Ammon's horn (tissue), 1 donor: ENCODE data around the gene CCDC7.
"Not testable (repeated sequence)": the region's sequence is repeated elsewhere in the genome, so short reads cannot be mapped to it uniquely, and the experiment has no call there.

ENCODE experiments used
- DNase-seq: peaks from one replicate; pipeline ENCODE4 v3.0.0-alpha.2; 2016; ENCODE audit warnings: low spot score

Gene CCDC7

GRCh38 chr10:32887481-32887880, 441.5 kb downstream of the CCDC7 start:
- DNase-seq = no peak

GRCh38 chr10:32888161-32888927, 442.4 kb downstream of the CCDC7 start:
- DNase-seq = no peak

DNA sequence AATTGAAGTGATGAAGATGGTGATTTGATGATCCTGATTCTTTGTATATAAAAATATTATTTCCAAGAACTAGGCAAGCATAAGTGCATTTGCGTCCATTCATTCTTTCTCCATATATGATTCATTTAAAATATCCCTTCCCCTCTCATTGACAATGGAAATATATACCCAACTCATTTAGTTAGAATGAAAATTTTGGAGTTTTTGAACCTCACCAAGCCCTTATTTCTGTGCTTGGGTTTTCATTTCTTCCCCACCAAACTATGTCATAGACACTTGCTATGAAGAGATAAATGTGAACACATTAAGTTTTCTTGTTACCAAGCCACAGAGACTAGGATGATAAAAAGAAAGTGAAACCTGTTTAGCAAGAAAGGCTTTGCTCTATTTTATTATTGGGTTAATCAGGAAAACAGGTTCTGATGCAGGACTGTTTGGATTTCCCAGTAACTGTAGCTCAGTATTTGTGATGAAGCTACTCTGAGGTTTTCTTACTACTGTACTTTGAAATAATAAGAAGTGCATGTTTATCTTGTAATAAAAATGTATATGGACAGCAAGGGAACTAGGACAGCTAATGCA, 443.8 kb downstream of the CCDC7 start:
- DNase-seq = no peak

DNA sequence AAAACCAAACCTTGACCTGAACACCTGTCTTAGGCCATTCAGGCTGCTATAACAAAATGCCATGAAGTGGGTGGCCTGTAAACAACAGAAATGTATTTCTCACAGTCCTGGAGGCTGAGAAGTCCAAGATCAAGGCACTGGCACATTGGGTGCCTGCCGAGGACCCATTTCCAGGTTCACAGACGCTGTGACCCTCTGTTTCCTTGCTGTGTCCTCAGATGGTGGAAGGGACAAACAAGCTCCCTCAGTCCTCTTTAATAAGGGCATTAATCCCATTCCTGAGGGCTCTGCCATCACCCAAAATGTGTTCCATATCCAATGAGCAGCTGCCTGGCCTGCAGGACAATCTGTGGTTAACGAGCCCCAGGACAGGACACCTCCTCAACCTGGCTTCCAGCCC, 444.5 kb downstream of the CCDC7 start:
- DNase-seq = no peak

DNA sequence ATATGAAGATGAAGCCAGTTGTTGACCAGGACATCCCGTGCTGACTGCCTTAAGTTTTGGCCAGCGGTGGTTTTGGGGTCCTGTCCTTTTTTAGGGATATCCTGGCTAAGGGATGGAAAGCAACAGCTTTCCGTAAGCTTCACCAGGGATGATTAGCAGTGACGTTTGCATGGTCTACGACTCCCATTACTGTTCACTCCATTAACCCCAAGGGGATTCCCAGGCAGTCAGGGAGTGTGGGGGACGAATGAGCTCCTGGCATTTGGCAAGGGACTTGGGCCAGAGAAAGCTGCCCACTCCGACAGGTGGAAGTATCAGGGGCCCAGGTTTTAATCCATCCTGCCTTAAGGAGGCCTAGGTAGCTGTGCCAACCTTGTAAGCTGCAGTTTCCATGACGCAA, 445.3 kb downstream of the CCDC7 start:
- DNase-seq = no peak

GRCh38 chr10:32893434-32893833, 447.5 kb downstream of the CCDC7 start:
- no peak for DNase-seq

GRCh38 chr10:32893916-32894664, 448.1 kb downstream of the CCDC7 start:
- DNase-seq = no peak

GRCh38 chr10:32895200-32895968, 449.4 kb downstream of the CCDC7 start:
- DNase-seq = not testable (repeated sequence)

DNA sequence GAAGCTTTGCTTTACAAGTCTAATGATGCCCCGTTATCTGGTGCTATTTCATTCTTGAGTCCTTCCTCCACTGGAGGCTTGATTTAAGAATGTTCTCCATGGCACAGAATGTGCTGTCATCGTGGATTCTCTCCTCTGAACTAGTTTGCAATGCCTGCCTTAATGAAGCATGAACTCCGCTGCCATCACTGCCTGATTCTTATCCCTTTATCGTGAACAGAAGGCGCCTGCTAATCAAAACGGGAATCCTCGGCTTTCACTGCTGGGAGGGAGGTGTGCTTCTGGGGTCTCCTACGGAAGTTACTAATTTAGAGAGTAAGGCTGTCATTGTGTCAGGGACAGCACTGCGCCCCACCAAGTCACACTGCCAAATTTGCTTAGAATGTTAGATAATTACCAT, 455.9 kb downstream of the CCDC7 start:
- DNase-seq = no peak

DNA sequence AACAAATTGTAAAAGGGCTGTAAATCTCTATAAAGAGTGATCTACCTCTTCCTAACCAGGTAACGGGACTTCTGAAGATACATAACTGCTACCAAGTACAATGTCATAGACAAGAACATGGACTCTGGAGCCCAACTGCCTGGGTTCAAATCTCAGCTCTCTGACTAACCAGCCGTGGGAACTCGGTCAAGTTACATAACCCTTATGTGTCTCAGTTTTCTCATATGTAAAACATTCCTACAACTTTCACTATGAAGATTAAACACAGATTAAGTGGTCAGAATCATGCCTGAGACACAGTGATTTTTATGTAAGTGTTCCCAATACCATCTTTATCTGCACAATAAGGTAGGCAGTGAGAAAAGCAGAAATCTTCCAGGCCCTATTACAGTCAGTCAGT, 459.5 kb downstream of the CCDC7 start:
- DNase-seq = no peak

DNA sequence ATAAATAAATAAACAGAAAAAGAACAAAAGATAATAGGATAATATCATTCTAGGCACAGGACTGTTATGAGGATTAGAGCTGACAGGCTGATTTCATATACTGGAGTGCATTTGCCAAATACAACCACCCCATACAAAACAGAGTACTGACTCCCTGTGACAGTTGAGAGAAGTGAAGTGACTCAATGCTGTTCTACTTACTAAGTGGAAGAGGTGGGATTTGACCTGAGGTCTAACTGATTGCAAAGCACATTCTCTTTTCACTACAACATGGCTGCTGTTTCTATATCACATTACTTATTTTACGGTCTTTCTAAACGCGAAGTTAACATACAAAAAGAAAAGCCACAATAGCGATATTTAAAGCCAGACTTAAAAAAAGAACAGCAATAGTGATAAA, 460.7 kb downstream of the CCDC7 start:
- no peak for DNase-seq

GRCh38 chr10:32909456-32909855, 463.5 kb downstream of the CCDC7 start:
- no peak for DNase-seq

- not testable (repeated sequence) for DNase-seq
These were observed 464.0 kb downstream of the CCDC7 start for GRCh38 chr10:32909970-32910369.

GRCh38 chr10:32911285-32912016, 465.5 kb downstream of the CCDC7 start:
- DNase-seq = no peak

GRCh38 chr10:32917817-32918216, 471.9 kb downstream of the CCDC7 start:
- not testable (repeated sequence) for DNase-seq

DNA sequence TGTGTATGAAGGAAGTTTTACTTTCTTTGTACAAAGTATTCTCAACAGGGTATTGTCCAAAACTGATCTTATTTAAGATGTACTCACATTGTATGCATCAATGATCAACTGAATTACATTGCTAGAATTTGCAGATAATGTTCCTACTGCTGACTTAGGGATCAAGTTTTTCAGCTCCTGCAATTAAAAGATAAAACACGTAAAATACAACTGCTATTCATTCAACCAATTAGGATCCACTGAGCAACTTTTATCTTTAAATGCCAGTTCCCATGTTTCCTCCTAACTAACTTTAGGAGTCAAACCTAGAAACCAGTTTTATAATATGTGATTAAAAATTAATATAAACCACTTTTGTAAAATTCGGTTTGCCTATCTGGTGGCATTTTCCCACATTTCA, 476.2 kb downstream of the CCDC7 start:
- no peak for DNase-seq

DNA sequence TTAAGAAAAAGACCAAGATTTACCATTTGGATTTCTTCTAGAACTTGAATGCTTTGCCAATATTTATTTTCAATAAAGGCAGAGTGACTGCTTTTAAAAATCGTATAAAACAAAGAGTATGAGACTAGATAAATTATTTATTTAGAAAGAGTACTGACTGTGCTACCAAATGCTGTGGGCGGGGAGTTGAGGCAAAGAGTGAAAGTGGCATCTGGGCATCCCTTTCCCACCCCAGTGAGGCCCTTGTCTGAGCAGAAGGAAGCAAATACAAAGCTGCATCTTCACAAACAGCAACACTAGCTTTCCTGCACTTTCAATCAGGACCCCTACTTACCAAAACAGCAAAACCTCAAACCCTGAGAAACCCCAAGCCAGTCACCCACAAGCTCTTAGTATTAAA, 477.2 kb downstream of the CCDC7 start:
- DNase-seq = peak; percentile 55

GRCh38 chr10:32923849-32924248, 477.9 kb downstream of the CCDC7 start:
- DNase-seq = peak; percentile 31
